K562 (cell line): ENCODE results near the gene IL13RA1. TPM values are rescaled to one million over a fixed set of nuclear protein-coding genes. Genes with fewer than 3 reads are reported as not detected.
A peak's percentile ranks its signal among the peaks of the same experiment; 100 is the strongest.

ENCODE experiments used
- CBX2 ChIP-seq: fragments of 200-600 bp; sonication (generic); IDR thresholded peaks from one replicate; pipeline ENCODE4 v1.6.1; 2012; ENCODE audit warnings: mild to moderate bottlenecking, low read length, inconsistent platforms; ENCODE audit not compliant: insufficient read depth, poor library complexity, severe bottlenecking
- CSDE1 ChIP-seq, 2 experiments: fragments of 450-650 bp; IDR thresholded peaks; 2 replicates each; pipeline ENCODE4 v1.6.1; 2016; ENCODE audit warnings: mild to moderate bottlenecking in 1 of 2
- ETS2 ChIP-seq: IDR thresholded peaks from 2 replicates; pipeline ENCODE4 v1.6.1; 2016; ENCODE audit warnings: borderline replicate concordance, missing genetic modification characterization, mild to moderate bottlenecking, moderate library complexity, missing compliant biosample characterization; ENCODE audit not compliant: poor library complexity, severe bottlenecking
- EZH2 ChIP-seq: IDR thresholded peaks from 2 replicates; pipeline ENCODE4 v1.6.1; 2012; ENCODE audit warnings: low read depth, mild to moderate bottlenecking, inconsistent platforms, low read length, borderline replicate concordance
- MCM2 ChIP-seq: fragments of 450-650 bp; IDR thresholded peaks from 2 replicates; pipeline ENCODE4 v1.6.1; 2017; ENCODE audit warnings: low read depth, mild to moderate bottlenecking
- PHB ChIP-seq: fragments of 250-450 bp; sonication (Bioruptor Pico); IDR thresholded peaks from 2 replicates; pipeline ENCODE4 v1.5.0; 2021
- SMAD4 ChIP-seq: fragments of 250-450 bp; sonication (Bioruptor Pico); conservative IDR thresholded peaks from 2 replicates; pipeline ENCODE4 v1.8.0; 2021; ENCODE audit warnings: inconsistent platforms, mild to moderate bottlenecking, moderate library complexity
- SMC3 ChIP-seq: conservative IDR thresholded peaks from 2 replicates; pipeline ENCODE4 v1.6.1; 2011; ENCODE audit warnings: low read depth, low read length, improper control_type of control experiment; ENCODE audit not compliant: insufficient read depth
- TAF9B ChIP-seq: fragments of 450-650 bp; IDR thresholded peaks from 2 replicates; pipeline ENCODE4 v1.6.1; 2018; ENCODE audit warnings: mild to moderate bottlenecking; ENCODE audit not compliant: partially characterized antibody
- TBP ChIP-seq: optimal IDR thresholded peaks from 2 replicates; pipeline ENCODE3; 2011; ENCODE audit warnings: low read depth, low read length, improper control_type of control experiment
- TEAD2 ChIP-seq: fragments of 450-650 bp; IDR thresholded peaks from 2 replicates; pipeline ENCODE4 v1.6.1; 2016; ENCODE audit warnings: missing genetic modification characterization, control low read depth, missing compliant biosample characterization
- TFAM ChIP-seq: fragments of 250-450 bp; sonication (Bioruptor Pico); conservative IDR thresholded peaks from 2 replicates; pipeline ENCODE4 v1.5.0; 2021; ENCODE audit warnings: mild to moderate bottlenecking, moderate library complexity
- ZBTB7A ChIP-seq: IDR thresholded peaks from 2 replicates; pipeline ENCODE4 v1.6.1; 2011; ENCODE audit warnings: low read depth, mild to moderate bottlenecking, low read length, moderate library complexity, borderline replicate concordance; ENCODE audit not compliant: control insufficient read depth
- ZNF507 ChIP-seq: conservative IDR thresholded peaks from 2 replicates; pipeline ENCODE4 v1.6.1; 2017; ENCODE audit warnings: missing genetic modification characterization, missing compliant biosample characterization
- polyA plus RNA-seq, 8 experiments: library from polyadenylated mRNA; depleted of rRNA in 4 of 8; stranded (reverse) in 5 of 8; unstranded in 3 of 8; fragments of >200 nt; fragmentation: Nextera tagmentation in 2 of 8; fragmentation: Illumina TruSeq in 1 of 8; extraction: Ambion mirVana in 2 of 8; extraction: Trizol in 1 of 8; gene quantifications; 2 replicates each; pipeline versions ENCODE4 v1.2.1 to v1.2.3, GENCODE V29; 2011 to 2014; ENCODE audit warnings: inconsistent platforms in 1 of 8, missing spikeins in 1 of 8
- total RNA-seq, 7 experiments: library from RNA; depleted of rRNA in 6 of 7; stranded (reverse); fragments of >200 nt in 6 of 7; fragmentation: Illumina TruSeq in 2 of 7; extraction: Trizol in 2 of 7; gene quantifications; 2 replicates each; pipeline versions ENCODE4 v1.2.1 to v1.2.3, GENCODE V29; 2011 to 2021; ENCODE audit warnings: low replicate concordance in 1 of 7
- TF ChIP-seq, protein P1 (sequence below), 2 experiments: fragments of 450-650 bp; IDR thresholded peaks; 2 replicates each; pipeline ENCODE4 v1.6.1; 2016
- TF ChIP-seq, protein P2 (sequence below): fragments of 250-450 bp; sonication (Bioruptor Pico); IDR thresholded peaks from 2 replicates; pipeline ENCODE4 v1.4.0; 2020; ENCODE audit warnings: mild to moderate bottlenecking, moderate library complexity, borderline replicate concordance
- TF ChIP-seq, protein P3 (sequence below): fragments of 250-450 bp; sonication (Bioruptor Pico); IDR thresholded peaks from 2 replicates; pipeline ENCODE4 v1.5.1; 2021; ENCODE audit warnings: mild to moderate bottlenecking
- TF ChIP-seq, protein P4 (sequence below): fragments of 450-650 bp; IDR thresholded peaks from 2 replicates; pipeline ENCODE4 v1.6.1; 2016; ENCODE audit warnings: antibody characterized with exemption
- TF ChIP-seq, protein P5 (sequence below): fragments of 250-450 bp; sonication (Bioruptor Pico); IDR thresholded peaks from 2 replicates; pipeline ENCODE4 v1.8.0; 2022; ENCODE audit warnings: moderate library complexity, mild to moderate bottlenecking, inconsistent platforms

IL13RA1 gene
- total and polyA plus RNA-seq, 9 of the 15 experiments (the other 6 are each of a cell fraction or from before 2014, with no cell fraction given): 2.9 to 22.9 (median 12.2) TPM

DNA sequence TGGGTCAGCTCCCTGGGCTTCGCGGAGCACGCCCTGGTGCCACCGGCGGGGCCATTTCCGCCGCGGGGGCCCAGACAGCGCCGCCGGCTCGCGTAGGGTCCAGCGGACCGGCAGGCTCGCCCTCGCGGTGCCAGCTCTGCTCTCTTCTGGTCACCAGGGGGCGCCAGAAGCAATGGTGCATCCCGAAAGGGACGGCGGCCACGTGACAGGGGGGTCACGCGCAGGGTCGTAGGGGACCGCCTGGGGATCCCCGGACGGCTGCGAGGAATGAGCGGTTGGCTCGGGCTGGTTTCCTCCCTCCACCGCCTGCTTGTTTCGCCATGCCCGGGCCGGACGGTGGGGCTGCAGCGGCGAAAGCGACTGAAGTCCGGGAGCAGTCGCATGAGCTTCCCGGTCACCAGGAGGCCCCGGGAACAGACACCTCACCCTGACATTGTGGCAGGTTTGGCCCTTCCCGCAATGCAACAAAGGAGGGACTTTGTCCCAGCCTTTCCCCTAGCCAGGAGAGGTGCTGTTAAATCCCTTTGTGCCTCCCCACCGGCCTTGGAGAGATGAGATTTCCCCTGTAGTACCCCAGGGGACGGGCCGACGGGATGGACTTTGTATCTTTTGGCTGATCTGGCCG is 112.0 kb downstream of the IL13RA1 start (continued):
- TF ChIP-seq, protein P1, sequence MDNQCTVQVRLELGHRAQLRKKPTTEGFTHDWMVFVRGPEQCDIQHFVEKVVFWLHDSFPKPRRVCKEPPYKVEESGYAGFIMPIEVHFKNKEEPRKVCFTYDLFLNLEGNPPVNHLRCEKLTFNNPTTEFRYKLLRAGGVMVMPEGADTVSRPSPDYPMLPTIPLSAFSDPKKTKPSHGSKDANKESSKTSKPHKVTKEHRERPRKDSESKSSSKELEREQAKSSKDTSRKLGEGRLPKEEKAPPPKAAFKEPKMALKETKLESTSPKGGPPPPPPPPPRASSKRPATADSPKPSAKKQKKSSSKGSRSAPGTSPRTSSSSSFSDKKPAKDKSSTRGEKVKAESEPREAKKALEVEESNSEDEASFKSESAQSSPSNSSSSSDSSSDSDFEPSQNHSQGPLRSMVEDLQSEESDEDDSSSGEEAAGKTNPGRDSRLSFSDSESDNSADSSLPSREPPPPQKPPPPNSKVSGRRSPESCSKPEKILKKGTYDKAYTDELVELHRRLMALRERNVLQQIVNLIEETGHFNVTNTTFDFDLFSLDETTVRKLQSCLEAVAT (IDR thresholded peaks at IDR 0.05): no peak
- TF ChIP-seq EZH2: no peak
- peak; percentile 72; the same call in 1 of the 2 replicates for TF ChIP-seq ZBTB7A
- no peak for TF ChIP-seq ZNF507 (tag)
- TF ChIP-seq TAF9B: no peak
- TF ChIP-seq SMAD4 (CRISPR knock-in tag): peak; percentile 73
- no peak for TF ChIP-seq CBX2
- TF ChIP-seq, protein P2, sequence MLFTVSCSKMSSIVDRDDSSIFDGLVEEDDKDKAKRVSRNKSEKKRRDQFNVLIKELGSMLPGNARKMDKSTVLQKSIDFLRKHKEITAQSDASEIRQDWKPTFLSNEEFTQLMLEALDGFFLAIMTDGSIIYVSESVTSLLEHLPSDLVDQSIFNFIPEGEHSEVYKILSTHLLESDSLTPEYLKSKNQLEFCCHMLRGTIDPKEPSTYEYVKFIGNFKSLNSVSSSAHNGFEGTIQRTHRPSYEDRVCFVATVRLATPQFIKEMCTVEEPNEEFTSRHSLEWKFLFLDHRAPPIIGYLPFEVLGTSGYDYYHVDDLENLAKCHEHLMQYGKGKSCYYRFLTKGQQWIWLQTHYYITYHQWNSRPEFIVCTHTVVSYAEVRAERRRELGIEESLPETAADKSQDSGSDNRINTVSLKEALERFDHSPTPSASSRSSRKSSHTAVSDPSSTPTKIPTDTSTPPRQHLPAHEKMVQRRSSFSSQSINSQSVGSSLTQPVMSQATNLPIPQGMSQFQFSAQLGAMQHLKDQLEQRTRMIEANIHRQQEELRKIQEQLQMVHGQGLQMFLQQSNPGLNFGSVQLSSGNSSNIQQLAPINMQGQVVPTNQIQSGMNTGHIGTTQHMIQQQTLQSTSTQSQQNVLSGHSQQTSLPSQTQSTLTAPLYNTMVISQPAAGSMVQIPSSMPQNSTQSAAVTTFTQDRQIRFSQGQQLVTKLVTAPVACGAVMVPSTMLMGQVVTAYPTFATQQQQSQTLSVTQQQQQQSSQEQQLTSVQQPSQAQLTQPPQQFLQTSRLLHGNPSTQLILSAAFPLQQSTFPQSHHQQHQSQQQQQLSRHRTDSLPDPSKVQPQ (CRISPR knock-in tag): 0 out of 2 replicates have a peak, but pooled peaks have one; percentile 55
- no peak for TF ChIP-seq CSDE1 (IDR thresholded peaks at IDR 0.05)
- no peak for TF ChIP-seq TFAM
- no peak for TF ChIP-seq MCM2
- TF ChIP-seq, protein P3, sequence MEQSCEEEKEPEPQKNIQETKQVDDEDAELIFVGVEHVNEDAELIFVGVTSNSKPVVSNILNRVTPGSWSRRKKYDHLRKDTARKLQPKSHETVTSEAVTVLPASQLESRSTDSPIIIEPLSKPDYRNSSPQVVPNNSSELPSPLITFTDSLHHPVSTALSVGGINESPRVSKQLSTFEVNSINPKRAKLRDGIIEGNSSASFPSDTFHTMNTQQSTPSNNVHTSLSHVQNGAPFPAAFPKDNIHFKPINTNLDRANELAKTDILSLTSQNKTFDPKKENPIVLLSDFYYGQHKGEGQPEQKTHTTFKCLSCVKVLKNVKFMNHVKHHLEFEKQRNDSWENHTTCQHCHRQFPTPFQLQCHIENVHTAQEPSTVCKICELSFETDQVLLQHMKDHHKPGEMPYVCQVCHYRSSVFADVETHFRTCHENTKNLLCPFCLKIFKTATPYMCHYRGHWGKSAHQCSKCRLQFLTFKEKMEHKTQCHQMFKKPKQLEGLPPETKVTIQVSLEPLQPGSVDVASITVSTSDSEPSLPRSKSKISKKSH (CRISPR knock-in tag): no peak
- no peak for TF ChIP-seq ETS2 (tag)
- no peak for TF ChIP-seq TBP
- TF ChIP-seq, protein P4, sequence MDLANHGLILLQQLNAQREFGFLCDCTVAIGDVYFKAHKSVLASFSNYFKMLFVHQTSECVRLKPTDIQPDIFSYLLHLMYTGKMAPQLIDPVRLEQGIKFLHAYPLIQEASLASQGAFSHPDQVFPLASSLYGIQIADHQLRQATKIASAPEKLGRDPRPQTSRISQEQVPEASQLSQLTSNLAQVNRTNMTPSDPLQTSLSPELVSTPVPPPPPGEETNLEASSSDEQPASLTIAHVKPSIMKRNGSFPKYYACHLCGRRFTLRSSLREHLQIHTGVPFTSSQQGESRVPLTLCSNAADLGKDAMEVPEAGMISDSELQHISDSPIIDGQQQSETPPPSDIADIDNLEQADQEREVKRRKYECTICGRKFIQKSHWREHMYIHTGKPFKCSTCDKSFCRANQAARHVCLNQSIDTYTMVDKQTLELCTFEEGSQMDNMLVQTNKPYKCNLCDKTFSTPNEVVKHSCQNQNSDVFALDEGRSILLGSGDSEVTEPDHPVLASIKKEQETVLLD: no peak
- TF ChIP-seq, protein P5, sequence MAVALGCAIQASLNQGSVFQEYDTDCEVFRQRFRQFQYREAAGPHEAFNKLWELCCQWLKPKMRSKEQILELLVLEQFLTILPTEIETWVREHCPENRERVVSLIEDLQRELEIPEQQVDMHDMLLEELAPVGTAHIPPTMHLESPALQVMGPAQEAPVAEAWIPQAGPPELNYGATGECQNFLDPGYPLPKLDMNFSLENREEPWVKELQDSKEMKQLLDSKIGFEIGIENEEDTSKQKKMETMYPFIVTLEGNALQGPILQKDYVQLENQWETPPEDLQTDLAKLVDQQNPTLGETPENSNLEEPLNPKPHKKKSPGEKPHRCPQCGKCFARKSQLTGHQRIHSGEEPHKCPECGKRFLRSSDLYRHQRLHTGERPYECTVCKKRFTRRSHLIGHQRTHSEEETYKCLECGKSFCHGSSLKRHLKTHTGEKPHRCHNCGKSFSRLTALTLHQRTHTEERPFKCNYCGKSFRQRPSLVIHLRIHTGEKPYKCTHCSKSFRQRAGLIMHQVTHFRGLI (CRISPR knock-in tag): no peak
- 0 out of 2 replicates have a peak, but pooled peaks have one; percentile 45 for TF ChIP-seq SMC3
- no peak for TF ChIP-seq PHB
- TF ChIP-seq TEAD2 (tag): no peak
